GM18507 (cell line): ENCODE measurements around the gene CHRNA3.
"Not testable (repeated sequence)": the region's sequence is repeated elsewhere in the genome, so short reads cannot be mapped to it uniquely, and the experiment has no call there.

ENCODE experiments used
- DNase-seq: peaks from one replicate; pipeline ENCODE4 v3.0.0; 2011; ENCODE audit warnings: low read depth; ENCODE audit not compliant: insufficient read length; ENCODE audit errors: extremely low spot score
- FAIRE-seq: peaks from 2 replicates; lab custom pipeline; 2011; peaks lifted over from hg19 to GRCh38; lab: Jason Lieb, UNC

Gene CHRNA3

DNA sequence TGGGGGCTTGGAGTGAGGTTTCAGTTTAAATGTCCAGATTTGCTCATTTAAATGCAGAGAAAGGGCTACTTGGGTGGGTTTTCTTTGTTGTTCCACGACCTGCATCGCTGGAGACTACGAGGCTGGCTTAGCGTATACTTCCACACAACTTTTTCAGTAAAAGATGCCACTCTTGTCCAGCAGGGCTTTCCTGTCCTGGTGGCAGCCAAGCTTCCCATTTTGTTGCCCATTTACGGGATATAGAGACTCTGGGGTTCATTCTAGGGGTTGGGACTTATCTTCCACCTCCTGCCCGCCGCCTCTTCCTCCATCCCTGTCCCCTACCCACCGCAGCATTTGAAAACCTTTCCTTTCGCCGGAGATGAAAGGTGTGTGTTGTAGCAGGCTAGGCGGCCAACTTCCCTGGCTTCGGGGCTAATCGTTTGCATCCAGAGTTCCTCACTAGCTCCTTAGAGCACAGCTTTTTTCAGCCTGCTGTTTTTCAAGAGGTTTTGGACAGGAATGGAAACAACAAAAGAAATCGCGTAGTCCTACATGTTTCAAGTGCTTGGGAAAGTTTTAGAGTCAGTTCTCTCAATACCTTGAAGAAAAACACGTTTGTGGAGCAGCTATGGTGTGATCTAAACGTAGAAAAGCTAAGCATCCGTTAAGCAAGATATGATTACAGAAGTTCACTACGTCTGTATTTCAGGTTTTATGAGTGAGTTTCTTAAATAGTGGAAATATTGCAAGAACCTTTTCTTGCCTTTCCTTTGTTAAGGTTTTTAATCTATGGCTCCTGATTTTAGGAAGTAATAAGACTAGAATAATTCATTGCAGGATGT is 54.6 kb downstream of the CHRNA3 start:
- DNase-seq (no peak), FAIRE-seq (peak; percentile 60)

DNA sequence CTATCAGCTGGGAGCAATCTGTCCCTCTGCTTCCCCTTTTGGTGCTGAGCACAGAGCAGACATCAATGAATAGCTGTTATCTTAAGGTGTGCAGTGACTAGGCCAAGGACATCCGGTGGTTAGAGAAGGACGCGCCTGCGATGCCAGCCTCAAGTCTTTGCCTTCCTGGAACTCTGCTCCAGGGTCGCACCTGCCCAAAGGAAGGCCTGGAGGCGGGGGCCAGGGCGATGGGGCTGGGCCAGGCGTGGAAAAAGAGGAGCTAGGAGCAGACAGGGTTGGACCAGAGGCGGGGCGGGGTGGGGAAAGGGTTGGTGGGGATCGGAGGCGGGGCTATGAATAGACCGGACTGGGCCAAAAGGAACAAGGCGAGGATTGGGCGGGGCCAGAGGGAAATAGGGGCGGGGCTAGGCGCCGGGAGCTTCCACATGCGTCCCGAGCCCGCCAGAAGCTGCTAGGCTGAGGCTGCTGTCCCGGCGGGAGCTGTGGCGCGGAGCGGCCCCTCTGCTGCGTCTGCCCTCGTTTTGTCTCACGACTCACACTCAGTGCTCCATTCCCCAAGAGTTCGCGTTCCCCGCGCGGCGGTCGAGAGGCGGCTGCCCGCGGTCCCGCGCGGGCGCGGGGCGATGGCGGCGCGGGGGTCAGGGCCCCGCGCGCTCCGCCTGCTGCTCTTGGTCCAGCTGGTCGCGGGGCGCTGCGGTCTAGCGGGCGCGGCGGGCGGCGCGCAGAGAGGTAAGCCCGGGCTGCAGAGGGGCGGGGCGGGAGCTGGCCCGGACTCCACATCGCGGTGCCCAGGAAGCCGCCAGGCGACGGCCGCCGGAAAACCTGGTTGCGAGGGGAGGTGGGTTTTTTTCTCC is 55.5 kb downstream of the CHRNA3 start, which contains the start of gene CHRNA5:
TSS of gene CHRNA5 (plus strand) at position 424 of the 854 bp plus-strand sequence. CDS start at position 624, 200 bp downstream.
- DNase-seq: peak; percentile 75
- peak; percentile 88 for FAIRE-seq

DNA sequence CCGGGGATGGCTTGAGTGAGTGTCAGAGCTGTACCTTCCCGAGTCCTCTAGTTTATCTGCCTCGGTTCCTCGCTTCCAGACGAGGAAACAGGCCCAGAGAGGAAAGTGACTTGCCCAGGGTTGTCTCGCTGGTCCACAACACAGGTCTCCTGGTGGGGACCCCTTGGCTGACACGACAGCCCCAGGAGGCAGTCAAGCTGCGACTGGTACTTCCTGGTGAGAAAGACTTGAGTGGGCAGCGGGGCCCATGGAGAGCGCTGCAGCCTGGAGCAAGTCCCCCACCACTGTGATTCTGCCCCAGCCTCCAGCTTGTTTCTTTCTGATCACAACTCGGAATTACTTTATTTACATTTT is 56.1 kb downstream of the CHRNA3 start:
- DNase-seq: no peak
- FAIRE-seq: no peak

GRCh38 chr15:78563092-78563491 is 57.7 kb downstream of the CHRNA3 start:
- FAIRE-seq: no peak

DNA sequence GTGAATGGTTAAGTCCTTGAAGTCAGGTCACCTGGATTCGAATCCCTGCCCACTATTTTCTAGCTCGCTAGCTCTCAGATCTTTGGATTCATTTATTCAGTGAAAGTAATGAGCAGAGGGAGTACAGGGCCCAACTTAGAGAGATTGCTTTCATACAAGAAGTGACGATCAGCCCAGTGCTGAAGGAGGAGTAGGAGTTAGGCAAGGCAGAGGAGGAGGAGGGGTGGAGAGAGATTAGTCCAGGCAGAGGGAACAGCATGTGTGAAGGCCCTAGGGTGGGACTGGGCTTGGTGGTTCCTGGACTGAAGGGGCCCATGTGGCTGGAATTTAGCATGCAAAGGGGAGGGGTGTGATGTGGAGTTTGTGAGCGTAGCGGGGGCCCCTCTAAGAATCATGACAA is 59.3 kb downstream of the CHRNA3 start:
- FAIRE-seq: no peak
- DNase-seq: no peak

More at GRCh38 chr15:78563092-78563491, 57.7 kb downstream of the CHRNA3 start:
- no peak for DNase-seq

DNA sequence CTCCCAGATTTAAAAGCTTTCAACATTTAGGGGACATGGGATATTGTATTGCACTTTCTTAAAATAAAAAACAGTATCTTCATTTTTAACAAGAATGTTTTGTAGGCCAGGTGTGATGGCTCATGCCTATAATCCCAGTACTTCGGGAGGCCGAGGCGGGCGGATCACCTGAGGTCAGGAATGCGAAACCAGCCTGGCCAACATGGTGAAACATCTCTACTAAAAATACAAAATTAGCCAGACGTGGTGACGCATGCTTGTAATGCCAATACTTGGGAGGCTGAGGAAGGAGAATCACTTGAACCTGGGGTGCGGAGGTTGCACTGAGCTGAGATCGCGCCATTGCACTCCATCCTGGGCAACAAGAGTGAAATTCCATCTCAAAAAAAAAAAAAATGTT is 60.6 kb downstream of the CHRNA3 start:
- FAIRE-seq: not testable (repeated sequence)

GRCh38 chr15:78552597-78552996 is 68.2 kb downstream of the CHRNA3 start:
- DNase-seq (no peak), FAIRE-seq (no peak)

More for the DNA sequence above, 60.6 kb downstream of the CHRNA3 start:
- not testable (repeated sequence) for DNase-seq

DNA sequence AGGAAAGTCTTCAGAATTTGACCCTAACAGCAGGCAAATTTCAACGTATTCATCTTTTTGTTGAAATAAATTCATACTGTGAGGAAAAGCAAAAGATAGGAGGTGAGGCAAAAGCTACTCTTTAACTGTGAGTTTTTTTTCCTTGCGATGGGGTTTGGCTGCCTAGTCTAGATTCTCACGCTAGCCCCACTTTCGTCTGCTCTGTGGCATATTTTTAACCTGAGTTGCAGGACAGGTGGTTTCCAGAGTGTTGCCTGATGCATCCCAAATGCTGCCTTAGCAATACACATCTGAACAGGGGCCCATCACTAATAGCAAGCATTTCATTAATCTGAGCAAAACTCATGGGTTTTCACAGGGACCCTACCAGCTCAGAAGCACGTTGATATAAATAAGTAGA is 68.9 kb downstream of the CHRNA3 start:
- FAIRE-seq: no peak
- no peak for DNase-seq

DNA sequence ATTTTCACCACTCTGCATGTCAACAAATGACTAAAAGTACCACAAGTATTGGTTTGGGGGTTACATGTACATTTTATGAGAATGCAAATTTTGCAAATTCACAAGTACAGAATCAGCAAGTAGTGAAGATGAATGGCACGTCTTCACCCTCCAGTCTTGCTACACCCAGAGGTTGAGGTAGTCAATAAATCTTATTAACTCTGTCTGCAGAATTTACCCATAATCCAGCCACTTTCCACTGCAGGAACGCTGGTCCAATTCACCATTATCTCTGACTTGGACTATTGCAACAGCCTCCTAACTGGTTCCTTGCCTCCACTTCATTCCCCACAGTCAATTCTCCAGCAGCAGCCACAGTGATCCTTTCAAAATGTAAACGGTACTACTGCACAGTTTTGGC is 70.0 kb downstream of the CHRNA3 start:
- DNase-seq (no peak), FAIRE-seq (no peak)

GRCh38 chr15:78550194-78550593 is 70.6 kb downstream of the CHRNA3 start:
- DNase-seq (no peak), FAIRE-seq (no peak)
